GM21526 (cell line): ENCODE measurements around the gene VPS8.

Source experiments
- ATAC-seq: cut with Tn5 transposase; IDR thresholded peaks from one replicate; pipeline ENCODE4 v1.9.1; 2021; ENCODE audit warnings: moderate library complexity; ENCODE audit not compliant: unreplicated experiment, low FRiP score

VPS8 gene

DNA sequence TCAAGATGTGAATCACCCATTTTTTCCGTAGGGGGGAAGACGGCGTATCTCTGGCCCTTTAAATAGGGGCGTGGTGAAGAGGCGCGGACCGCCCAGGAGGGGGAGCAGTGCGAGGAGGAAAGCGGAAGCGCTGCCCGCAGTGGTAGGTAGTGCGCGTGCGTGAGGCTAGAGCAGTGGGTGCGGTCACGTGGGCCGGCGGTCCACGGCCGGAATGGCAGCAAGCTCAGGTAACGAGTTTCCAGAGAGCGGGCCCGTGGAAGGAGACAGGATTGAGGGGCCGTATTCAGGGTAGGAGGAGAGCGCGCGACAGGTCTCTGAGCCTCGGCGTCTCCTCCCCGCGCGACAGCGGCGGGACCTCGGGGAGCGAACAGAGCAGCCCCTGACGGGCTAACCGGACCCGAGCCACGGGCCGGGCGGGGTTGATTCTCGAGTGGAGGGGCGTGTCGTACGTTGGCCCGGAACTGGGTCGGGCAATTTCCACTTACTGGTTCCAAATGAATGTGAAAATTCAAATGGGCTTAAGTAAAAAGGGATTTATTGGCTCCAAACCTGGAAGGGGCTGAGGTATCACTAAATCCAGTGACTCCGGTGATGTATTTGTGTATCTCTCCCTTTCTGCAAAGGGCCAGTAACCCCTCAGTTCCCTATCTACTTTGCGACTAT is at the start of gene VPS8:
Gene VPS8 (plus strand): TSS at position 168 of the 663 bp plus-strand sequence. CDS start 12,467 bp downstream, outside the sequence.
- ATAC-seq: peak; percentile 87

GRCh38 chr3:184764191-184764590 is 47.8 kb upstream of the VPS8 start:
- no peak for ATAC-seq

- ATAC-seq: no peak
These were observed 46.8 kb upstream of the VPS8 start for GRCh38 chr3:184765047-184765729.

- peak; percentile 59 for ATAC-seq
These were observed 46.3 kb upstream of the VPS8 start for GRCh38 chr3:184765730-184766074.

DNA sequence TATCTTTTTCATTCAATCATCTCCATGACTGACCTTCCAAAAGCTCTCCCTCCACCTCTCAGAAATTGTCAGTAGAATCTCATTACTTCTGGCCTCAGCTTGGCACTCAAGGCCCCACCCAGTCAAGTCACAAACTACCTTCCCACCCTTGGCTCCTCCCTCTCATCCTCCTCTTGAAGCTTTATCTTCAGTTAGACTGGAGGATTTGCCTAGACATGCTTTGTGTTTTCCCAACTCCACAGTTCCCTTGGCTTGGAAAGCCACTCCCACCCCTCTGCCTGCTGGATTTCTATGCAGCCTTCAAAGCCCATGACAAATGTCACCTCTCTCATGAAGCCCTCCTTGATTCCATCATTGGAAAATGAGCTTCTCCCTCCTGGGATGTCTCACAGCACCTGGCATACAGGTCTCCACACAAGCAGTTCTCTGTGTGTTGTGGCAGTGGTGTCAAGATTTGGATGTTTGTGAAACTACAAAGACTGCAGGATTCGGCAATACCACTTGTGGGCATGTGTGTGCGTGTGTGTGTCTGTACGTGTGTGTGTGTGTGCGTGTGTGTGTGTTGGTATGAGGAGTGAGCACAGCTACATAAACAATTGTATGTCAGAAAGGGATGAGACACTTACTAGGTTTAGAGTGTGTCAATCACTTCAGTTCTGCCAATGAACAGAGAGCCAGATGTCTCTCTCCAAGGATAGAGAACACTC is 45.3 kb upstream of the VPS8 start:
- no peak for ATAC-seq

- ATAC-seq: no peak
These were observed 44.6 kb upstream of the VPS8 start for GRCh38 chr3:184767377-184767776.

DNA sequence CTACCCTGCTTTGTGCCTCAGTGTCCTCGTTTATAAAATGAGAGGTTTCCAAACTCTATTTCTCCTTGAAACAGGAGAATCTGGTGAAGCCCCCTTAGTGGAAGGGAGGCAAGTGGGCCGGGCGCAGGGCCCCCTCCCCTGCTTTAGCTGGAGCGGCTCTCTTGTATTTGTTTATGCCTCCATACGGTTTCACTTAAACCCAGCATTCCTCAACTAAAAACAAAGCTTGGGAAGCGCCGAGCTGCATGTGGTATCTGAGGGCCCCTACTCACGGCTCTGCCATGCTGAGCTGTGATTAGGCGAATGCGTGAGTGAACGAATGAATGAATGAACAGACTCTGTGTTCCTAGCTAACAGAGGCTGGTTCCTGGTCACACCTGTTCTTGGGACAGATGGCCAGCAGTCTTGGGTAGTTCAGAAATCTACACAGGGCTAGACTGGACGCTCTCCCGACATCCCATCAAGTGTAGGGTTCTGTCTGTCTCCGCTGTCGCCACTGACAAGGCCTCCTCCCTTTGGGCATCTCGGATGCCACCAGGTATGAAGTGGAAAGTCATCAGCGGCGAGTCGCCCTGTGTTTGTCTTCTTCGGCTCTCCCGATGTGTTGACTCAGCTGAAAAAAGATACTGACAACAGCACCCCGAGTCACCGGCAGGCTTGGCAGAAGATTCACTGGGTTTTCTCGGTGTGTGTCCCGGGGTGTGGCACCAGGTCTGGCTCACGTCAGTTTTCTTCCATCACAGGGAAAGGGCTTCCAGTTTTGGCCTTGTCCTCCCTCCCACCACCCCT is 42.4 kb upstream of the VPS8 start:
- ATAC-seq: no peak

DNA sequence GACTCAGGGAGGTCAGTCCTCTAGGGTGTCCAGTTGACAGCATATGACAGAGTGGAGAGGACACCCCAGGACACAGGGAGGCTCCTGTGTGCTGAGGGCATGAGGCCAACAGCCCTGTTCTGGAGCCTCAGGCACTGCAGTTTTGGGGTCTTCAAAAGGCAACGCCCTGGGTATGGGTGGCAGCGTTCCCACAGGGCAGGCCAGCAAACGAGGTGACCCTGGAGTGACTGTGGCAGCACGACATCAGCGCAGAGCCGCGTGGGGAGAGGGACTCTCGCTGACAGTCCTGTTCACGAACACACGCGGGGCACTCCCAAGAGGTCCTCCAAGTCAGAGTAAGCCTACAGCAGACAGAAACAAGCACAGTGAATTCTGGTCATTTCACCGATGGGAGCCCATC is 41.4 kb upstream of the VPS8 start:
- no peak for ATAC-seq

DNA sequence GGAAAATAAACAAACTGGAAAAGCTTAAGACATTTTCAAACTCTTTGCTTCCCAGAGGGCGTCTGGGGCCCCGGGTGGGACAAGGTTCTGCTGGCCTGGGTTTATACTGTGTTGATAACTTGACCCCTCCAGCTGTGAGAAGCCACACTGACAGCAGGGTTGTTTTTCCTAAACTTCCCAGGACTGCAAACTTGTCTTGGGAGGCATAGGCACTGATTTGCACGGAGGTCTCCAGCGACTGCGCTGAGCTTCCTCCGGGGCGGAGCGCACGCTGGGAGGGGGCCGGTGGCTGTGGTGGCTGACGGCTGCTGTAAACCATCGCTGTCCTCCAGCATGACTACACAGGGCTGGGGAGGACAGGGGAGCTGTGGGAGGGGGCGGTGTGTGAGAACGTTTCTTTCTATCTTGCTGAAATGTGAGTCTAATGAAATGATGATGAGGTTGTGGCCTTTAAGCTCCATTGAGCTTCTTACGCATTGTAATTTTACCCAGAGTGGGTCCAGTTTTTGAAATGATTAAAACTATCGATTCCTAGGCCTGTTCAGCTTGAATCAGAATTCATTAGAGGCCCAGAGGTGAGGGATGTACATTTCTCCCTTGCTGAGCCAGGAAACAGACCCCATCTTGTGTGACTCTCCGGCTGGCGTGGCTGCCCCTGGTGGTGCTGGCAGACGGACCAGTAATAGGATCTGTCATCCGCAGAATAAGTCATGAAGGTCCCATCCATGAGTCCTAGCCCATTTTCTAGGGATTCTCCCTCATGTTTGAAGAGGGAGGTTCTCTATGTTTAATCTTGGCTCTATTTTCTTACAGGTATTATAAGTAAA is 40.5 kb upstream of the VPS8 start:
- ATAC-seq: no peak

GRCh38 chr3:184772667-184773272 is 39.2 kb upstream of the VPS8 start:
- no peak for ATAC-seq

- no peak for ATAC-seq
These were observed 38.4 kb upstream of the VPS8 start for GRCh38 chr3:184773283-184774186.

- ATAC-seq: no peak
These were observed 35.0 kb upstream of the VPS8 start for GRCh38 chr3:184776916-184777315.

DNA sequence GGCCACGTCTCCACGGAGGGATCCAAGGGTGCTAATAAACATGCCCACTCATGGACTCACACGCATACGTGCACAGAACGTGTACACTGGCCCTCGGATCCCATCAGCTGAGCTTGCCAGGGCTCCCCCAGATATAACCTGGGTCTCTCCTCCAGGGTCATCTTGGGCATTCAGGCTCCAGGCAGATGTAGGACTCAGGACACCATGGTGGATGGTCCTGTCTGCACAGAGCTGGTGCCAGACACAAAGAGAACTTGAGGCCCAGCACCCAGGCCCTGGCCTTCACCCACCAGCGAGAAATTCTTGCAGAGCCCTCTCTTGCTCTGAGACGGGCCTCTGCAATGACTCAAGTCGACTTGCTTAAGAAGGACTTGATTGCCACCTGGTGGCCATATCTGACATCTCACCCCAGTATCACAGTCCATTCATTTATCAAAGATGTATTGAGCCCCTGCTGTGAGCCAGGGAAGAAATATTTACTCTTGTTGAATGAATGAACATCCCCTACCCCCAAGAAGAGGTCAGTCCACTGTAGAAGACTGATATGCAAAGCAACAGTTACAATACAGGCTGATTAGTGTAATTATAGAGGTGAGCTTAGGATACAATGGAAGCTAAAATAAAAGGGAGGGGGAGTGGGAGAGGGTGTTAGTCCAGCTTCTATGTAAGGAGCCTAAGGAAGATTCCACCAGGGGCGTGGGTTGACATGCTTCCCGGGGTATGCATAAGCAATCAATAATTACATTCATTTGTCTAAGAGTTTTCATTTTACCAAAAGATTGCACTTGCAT is 34.2 kb upstream of the VPS8 start:
- ATAC-seq: peak; percentile 76

- no peak for ATAC-seq
These were observed 33.3 kb upstream of the VPS8 start for GRCh38 chr3:184778426-184779332.

- ATAC-seq: no peak
These were observed 30.9 kb upstream of the VPS8 start for GRCh38 chr3:184780981-184781515.

- no peak for ATAC-seq
These were observed 30.2 kb upstream of the VPS8 start for GRCh38 chr3:184781801-184782200.

DNA sequence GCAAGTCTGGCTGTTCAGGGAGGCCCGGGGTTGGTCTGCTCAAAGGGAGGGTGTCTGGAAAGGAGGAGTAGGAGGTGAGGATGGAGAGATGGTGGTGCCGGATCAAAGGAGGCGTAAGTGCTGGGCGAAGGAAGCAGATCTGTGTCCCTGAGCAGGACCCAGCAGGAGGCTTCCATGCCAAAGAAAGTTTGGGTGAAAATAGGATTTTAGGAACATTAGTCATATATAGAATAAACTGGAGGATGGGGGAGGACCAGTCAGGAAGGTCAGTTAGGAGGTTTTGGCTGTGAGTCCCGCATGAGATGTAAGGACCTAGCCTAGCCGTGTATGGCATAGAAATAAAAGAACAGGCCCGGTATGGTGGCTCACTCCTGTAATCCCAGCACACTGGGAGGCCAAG is 28.6 kb upstream of the VPS8 start:
- no peak for ATAC-seq
